GM18907 (cell line): ENCODE measurements around the gene SYT2.

Source experiments
- ATAC-seq: cut with Tn5 transposase; IDR thresholded peaks from one replicate; pipeline ENCODE4 v1.9.1; 2021; ENCODE audit warnings: mild to moderate bottlenecking, moderate library complexity; ENCODE audit not compliant: unreplicated experiment

SYT2 gene

GRCh38 chr1:202706851-202707250, 3.4 kb downstream of the SYT2 start:
- no peak for ATAC-seq

- ATAC-seq, result no peak
Observed at GRCh38 chr1:202704601-202705000, 5.7 kb downstream of the SYT2 start.

- no peak for ATAC-seq
Observed at GRCh38 chr1:202703191-202703590, 7.1 kb downstream of the SYT2 start.

GRCh38 chr1:202702088-202702487, 8.2 kb downstream of the SYT2 start:
- no peak for ATAC-seq

- no peak for ATAC-seq
Observed at GRCh38 chr1:202701200-202701599, 9.1 kb downstream of the SYT2 start.

- ATAC-seq, result no peak
Observed at GRCh38 chr1:202700061-202700460, 10.2 kb downstream of the SYT2 start.

- ATAC-seq, result no peak
Observed at GRCh38 chr1:202698276-202698675, 12.0 kb downstream of the SYT2 start.

- no peak for ATAC-seq
Observed at GRCh38 chr1:202697038-202697437, 13.2 kb downstream of the SYT2 start.

- no peak for ATAC-seq
Observed at GRCh38 chr1:202694314-202694713, 15.9 kb downstream of the SYT2 start.

- ATAC-seq, result no peak
Observed at GRCh38 chr1:202692959-202693555, 17.2 kb downstream of the SYT2 start.

GRCh38 chr1:202691816-202692215, 18.4 kb downstream of the SYT2 start:
- ATAC-seq, result no peak

- no peak for ATAC-seq
Observed at GRCh38 chr1:202689493-202690342, 20.5 kb downstream of the SYT2 start.

GRCh38 chr1:202689082-202689481, 21.2 kb downstream of the SYT2 start:
- ATAC-seq, result no peak

GRCh38 chr1:202688401-202688800, 21.9 kb downstream of the SYT2 start:
- no peak for ATAC-seq

GRCh38 chr1:202687798-202688197, 22.5 kb downstream of the SYT2 start:
- ATAC-seq, result no peak

GRCh38 chr1:202687370-202687769, 22.9 kb downstream of the SYT2 start:
- ATAC-seq, result no peak

- ATAC-seq, result no peak
Observed at GRCh38 chr1:202685641-202686040, 24.6 kb downstream of the SYT2 start.

GRCh38 chr1:202684716-202685115, 25.5 kb downstream of the SYT2 start:
- no peak for ATAC-seq

GRCh38 chr1:202683029-202683428, 27.2 kb downstream of the SYT2 start:
- ATAC-seq, result no peak

GRCh38 chr1:202682477-202682876, 27.8 kb downstream of the SYT2 start:
- ATAC-seq, result no peak

- ATAC-seq, result no peak
Observed at GRCh38 chr1:202681736-202682420, 28.4 kb downstream of the SYT2 start.
